ENCODE measurements around the gene AGAP1. TPM values are rescaled to one million over a fixed set of nuclear protein-coding genes. Genes with fewer than 3 reads are reported as not detected.
A peak's percentile ranks its signal among the peaks of the same experiment; 100 is the strongest.

Gene AGAP1
- total RNA-seq, 1 donor from 2014 or later: 20.4 TPM

GRCh38 chr2:236177967-236178889 is 684.4 kb downstream of the AGAP1 start:
- Mint-ChIP-seq H3K36me3 (no peaks in the 10 kb centered on the region), H3K9me3 (no peaks in the 10 kb centered on the region), H3K4me1 (peaks cover 45% of the 10 kb centered on the region), H3K4me3 (peak overlapping the region; percentile 81), H3K27me3 (ENCODE audit: insufficient read depth, low read depth) (peaks cover 43% of the 10 kb centered on the region), H3K27ac (no peak overlapping the region)
- no peak overlapping the region for H3K9ac ChIP-seq
- H3K4me1 ChIP-seq: peaks cover 11% of the 10 kb centered on the region
- no peaks in the 10 kb centered on the region for H3K36me3 ChIP-seq
- peak overlapping the region; percentile 48 for H3K4me3 ChIP-seq
- H3K79me2 ChIP-seq (ENCODE audit: low read depth): no peaks in the 10 kb centered on the region
- peak overlapping the region; percentile 73 for H3K4me2 ChIP-seq
- H3K27me3 ChIP-seq: peaks cover 97% of the 10 kb centered on the region
- H3K9me3 ChIP-seq (ENCODE audit: low read depth): no peaks in the 10 kb centered on the region
- peaks cover 56% of the 10 kb centered on the region for H4K20me1 ChIP-seq (ENCODE audit: low read depth)
- no peak for TF ChIP-seq EZH2 (IDR thresholded peaks at IDR 0.05)
- peak; percentile 75 for TF ChIP-seq CTCF (IDR thresholded peaks at IDR 0.05)
- no peak overlapping the region for H3K27ac ChIP-seq
- H2AFZ ChIP-seq (replicated peaks): peak overlapping the region; percentile 38
- DNase-seq (ENCODE audit: low spot score): peak; percentile 90
- peaks cover 47% of the 10 kb centered on the region for H3F3A ChIP-seq (ENCODE audit: low read depth)

DNA sequence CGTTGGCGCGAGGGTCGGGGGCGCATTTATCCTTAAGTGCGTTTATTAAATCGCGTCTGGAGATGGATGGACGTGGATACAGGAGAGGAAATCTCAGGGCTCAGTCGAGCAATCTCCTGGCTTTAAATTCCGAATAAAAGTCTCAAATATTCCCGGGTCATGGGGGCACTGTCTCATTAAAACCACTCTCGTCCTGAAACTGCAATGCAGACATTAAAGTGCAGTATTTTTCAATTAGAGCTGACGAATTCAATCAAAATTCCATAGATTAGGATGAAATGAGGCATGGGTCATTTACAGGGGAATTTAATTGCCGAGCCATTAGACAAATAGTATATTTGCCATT is 685.0 kb downstream of the AGAP1 start:
- peaks cover 44% of the 10 kb centered on the region for H3F3A ChIP-seq (ENCODE audit: low read depth)
- H4K20me1 ChIP-seq (ENCODE audit: low read depth): peaks cover 50% of the 10 kb centered on the region
- Mint-ChIP-seq H3K4me3 (peak overlapping the region; percentile 80), H3K36me3 (no peaks in the 10 kb centered on the region), H3K4me1 (peaks cover 43% of the 10 kb centered on the region), H3K27me3 (ENCODE audit: insufficient read depth, low read depth) (peaks cover 37% of the 10 kb centered on the region), H3K27ac (no peak overlapping the region), H3K9me3 (no peaks in the 10 kb centered on the region)
- DNase-seq (ENCODE audit: low spot score): no peak
- H2AFZ ChIP-seq (replicated peaks): peak overlapping the region; percentile 38
- H3K27me3 ChIP-seq: peaks cover 91% of the 10 kb centered on the region
- no peaks in the 10 kb centered on the region for H3K79me2 ChIP-seq (ENCODE audit: low read depth)
- no peaks in the 10 kb centered on the region for H3K36me3 ChIP-seq
- no peak overlapping the region for H3K9ac ChIP-seq
- peak overlapping the region; percentile 73 for H3K4me2 ChIP-seq
- peak overlapping the region; percentile 48 for H3K4me3 ChIP-seq
- H3K9me3 ChIP-seq (ENCODE audit: low read depth): no peaks in the 10 kb centered on the region
- H3K27ac ChIP-seq: no peak overlapping the region
- TF ChIP-seq EZH2 (IDR thresholded peaks at IDR 0.05) (no peak), EZH2phosphoT487 (IDR thresholded peaks at IDR 0.05) (no peak), CTCF (IDR thresholded peaks at IDR 0.05) (no peak)
- H3K4me1 ChIP-seq: peaks cover 11% of the 10 kb centered on the region

DNA sequence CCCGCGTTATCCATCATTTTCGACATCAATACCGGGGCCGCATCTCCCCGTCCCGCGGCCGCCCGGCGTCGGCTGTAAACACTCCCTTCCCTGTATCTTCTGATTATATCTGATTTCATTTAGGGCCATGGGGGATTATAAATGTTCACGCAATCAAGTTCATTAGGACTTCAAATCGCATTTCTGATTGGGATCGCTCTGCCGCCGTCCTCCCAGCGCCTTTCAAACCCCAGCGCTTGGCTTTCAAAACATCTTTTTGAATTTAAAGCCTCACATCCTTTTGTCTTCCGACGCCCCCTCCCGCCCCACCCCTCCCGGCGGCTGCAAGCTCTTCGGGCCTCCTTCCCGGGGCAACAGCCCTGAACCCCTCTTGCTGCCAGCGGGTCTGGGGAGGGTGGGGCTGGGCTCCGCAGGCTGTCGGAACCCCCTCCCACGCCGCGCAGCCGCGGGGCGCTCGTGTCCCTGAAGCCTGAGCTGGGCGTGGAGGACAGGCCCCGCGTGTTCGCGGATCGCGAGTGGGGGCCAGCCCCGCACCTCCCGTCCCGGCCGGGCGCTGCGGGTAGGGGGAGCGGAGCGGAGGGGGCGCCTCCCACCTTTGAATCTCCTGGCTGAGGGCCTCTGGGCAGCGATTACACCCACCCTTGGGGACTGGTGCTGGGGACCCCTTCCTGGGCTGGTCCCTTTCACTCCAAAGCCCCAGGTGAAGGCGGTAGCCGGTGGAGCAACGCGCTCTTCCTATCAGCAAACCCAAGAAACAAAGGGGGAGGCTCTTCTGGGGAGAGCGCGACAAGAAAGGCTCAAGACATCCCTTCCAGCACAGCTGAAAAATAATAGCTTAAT is 685.6 kb downstream of the AGAP1 start:
- Histone ChIP-seq H3K9me3 (ENCODE audit: low read depth) (no peaks in the 10 kb centered on the region), H3K27me3 (peaks cover 85% of the 10 kb centered on the region), H3F3A (ENCODE audit: low read depth) (peaks cover 40% of the 10 kb centered on the region), H2AFZ (replicated peaks) (no peak overlapping the region), H4K20me1 (ENCODE audit: low read depth) (peaks cover 44% of the 10 kb centered on the region), H3K36me3 (no peaks in the 10 kb centered on the region), H3K9ac (no peak overlapping the region), H3K79me2 (ENCODE audit: low read depth) (no peaks in the 10 kb centered on the region), H3K4me3 (peak overlapping the region; percentile 48), H3K4me2 (peak overlapping the region; percentile 73), H3K4me1 (peaks cover 11% of the 10 kb centered on the region), H3K27ac (no peak overlapping the region)
- H3K27me3 Mint-ChIP-seq (ENCODE audit: insufficient read depth, low read depth): peaks cover 33% of the 10 kb centered on the region
- H3K27ac Mint-ChIP-seq: no peak overlapping the region
- H3K9me3 Mint-ChIP-seq: peaks cover 2% of the 10 kb centered on the region
- peak; percentile 92 for TF ChIP-seq EZH2 (IDR thresholded peaks at IDR 0.05)
- TF ChIP-seq CTCF (IDR thresholded peaks at IDR 0.05): no peak
- peak; percentile 91 for TF ChIP-seq EZH2phosphoT487 (IDR thresholded peaks at IDR 0.05)
- H3K4me1 Mint-ChIP-seq: peaks cover 38% of the 10 kb centered on the region
- peak; percentile 61 for DNase-seq (ENCODE audit: low spot score)
- H3K4me3 Mint-ChIP-seq: peak overlapping the region; percentile 80
- no peaks in the 10 kb centered on the region for H3K36me3 Mint-ChIP-seq

Data from neural progenitor cell (in vitro differentiated cells).